SK-N-SH (cell line): Measurements from ENCODE around the gene IKZF1.

Experiments
- EP300 ChIP-seq, 2 experiments: IDR thresholded peaks; 2 replicates each; pipeline versions ENCODE4 v1.4.0 to v1.6.1; 2012; ENCODE audit warnings: borderline replicate concordance in 1 of 2, low read depth in 1 of 2, low read length in 1 of 2
- JUND ChIP-seq: IDR thresholded peaks from 2 replicates; pipeline ENCODE4 v1.4.0; 2012
- MAX ChIP-seq: IDR thresholded peaks from 2 replicates; pipeline ENCODE4 v1.4.0; 2012; ENCODE audit warnings: low read depth
- POLR2AphosphoS5 ChIP-seq: IDR thresholded peaks from 2 replicates; pipeline ENCODE4 v1.6.1; 2012; ENCODE audit warnings: low read depth, low read length
- RAD21 ChIP-seq: IDR thresholded peaks from 2 replicates; pipeline ENCODE4 v1.6.1; 2012; ENCODE audit warnings: mild to moderate bottlenecking, low read length
- TF ChIP-seq, protein P1 (sequence below): fragments of 200-600 bp; sonication (generic); IDR thresholded peaks from 2 replicates; pipeline ENCODE4 v1.6.1; 2017; ENCODE audit warnings: antibody characterized with exemption, mild to moderate bottlenecking, moderate library complexity
- TF ChIP-seq, protein P2 (sequence below): fragments of 150-350 bp; IDR thresholded peaks from 2 replicates; pipeline ENCODE4 v1.6.1; 2016; ENCODE audit warnings: mild to moderate bottlenecking, low read depth, low read length
- TF ChIP-seq, protein P3 (sequence below): IDR thresholded peaks from 2 replicates; pipeline ENCODE4 v1.6.1; 2012; ENCODE audit warnings: mild to moderate bottlenecking, low read depth, low read length, moderate library complexity
- TF ChIP-seq, protein P4 (sequence below): fragments of 150-350 bp; IDR thresholded peaks from 2 replicates; pipeline ENCODE4 v1.6.1; 2017; ENCODE audit warnings: antibody characterized with exemption, low read length, low read depth, borderline replicate concordance

DNA sequence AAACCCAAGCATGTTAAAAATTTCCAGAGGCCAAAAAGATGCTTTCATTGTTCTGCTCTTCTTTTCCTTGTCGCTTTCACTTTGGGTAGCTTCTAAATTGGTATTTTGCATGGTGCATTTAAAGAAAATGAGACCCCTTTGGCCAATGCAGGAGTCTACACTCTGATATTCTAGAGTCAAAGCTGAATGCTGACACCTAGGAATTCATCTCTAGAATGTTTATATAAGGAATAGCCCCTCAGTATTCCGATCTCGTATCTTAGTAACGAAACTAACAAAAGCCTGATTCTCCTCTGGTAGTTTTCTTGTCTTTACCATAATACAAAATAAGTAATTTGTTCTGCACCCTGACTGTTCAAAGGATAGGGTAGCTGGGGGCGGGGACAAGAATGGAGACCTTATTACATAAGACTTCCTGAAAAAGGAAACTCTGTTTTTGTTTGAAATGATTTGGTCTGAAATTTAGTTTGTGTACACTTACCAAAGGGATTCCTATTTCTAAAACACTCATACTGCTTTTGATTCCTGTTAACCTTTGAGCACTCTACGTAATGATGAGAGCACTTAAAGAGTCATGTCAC lies 17.1 kb downstream of the IKZF1 start:
- TF ChIP-seq, protein P1, sequence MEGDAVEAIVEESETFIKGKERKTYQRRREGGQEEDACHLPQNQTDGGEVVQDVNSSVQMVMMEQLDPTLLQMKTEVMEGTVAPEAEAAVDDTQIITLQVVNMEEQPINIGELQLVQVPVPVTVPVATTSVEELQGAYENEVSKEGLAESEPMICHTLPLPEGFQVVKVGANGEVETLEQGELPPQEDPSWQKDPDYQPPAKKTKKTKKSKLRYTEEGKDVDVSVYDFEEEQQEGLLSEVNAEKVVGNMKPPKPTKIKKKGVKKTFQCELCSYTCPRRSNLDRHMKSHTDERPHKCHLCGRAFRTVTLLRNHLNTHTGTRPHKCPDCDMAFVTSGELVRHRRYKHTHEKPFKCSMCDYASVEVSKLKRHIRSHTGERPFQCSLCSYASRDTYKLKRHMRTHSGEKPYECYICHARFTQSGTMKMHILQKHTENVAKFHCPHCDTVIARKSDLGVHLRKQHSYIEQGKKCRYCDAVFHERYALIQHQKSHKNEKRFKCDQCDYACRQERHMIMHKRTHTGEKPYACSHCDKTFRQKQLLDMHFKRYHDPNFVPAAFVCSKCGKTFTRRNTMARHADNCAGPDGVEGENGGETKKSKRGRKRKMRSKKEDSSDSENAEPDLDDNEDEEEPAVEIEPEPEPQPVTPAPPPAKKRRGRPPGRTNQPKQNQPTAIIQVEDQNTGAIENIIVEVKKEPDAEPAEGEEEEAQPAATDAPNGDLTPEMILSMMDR, result no peak
- no peak for TF ChIP-seq RAD21
- TF ChIP-seq, protein P2, sequence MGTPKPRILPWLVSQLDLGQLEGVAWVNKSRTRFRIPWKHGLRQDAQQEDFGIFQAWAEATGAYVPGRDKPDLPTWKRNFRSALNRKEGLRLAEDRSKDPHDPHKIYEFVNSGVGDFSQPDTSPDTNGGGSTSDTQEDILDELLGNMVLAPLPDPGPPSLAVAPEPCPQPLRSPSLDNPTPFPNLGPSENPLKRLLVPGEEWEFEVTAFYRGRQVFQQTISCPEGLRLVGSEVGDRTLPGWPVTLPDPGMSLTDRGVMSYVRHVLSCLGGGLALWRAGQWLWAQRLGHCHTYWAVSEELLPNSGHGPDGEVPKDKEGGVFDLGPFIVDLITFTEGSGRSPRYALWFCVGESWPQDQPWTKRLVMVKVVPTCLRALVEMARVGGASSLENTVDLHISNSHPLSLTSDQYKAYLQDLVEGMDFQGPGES, result no peak
- no peak for TF ChIP-seq EP300 (IDR thresholded peaks at IDR 0.05; ENCODE audit: borderline replicate concordance in 1 of 2, low read depth in 1 of 2, low read length in 1 of 2)
- TF ChIP-seq, protein P3, sequence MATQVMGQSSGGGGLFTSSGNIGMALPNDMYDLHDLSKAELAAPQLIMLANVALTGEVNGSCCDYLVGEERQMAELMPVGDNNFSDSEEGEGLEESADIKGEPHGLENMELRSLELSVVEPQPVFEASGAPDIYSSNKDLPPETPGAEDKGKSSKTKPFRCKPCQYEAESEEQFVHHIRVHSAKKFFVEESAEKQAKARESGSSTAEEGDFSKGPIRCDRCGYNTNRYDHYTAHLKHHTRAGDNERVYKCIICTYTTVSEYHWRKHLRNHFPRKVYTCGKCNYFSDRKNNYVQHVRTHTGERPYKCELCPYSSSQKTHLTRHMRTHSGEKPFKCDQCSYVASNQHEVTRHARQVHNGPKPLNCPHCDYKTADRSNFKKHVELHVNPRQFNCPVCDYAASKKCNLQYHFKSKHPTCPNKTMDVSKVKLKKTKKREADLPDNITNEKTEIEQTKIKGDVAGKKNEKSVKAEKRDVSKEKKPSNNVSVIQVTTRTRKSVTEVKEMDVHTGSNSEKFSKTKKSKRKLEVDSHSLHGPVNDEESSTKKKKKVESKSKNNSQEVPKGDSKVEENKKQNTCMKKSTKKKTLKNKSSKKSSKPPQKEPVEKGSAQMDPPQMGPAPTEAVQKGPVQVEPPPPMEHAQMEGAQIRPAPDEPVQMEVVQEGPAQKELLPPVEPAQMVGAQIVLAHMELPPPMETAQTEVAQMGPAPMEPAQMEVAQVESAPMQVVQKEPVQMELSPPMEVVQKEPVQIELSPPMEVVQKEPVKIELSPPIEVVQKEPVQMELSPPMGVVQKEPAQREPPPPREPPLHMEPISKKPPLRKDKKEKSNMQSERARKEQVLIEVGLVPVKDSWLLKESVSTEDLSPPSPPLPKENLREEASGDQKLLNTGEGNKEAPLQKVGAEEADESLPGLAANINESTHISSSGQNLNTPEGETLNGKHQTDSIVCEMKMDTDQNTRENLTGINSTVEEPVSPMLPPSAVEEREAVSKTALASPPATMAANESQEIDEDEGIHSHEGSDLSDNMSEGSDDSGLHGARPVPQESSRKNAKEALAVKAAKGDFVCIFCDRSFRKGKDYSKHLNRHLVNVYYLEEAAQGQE, result no peak
- no peak for TF ChIP-seq JUND
- TF ChIP-seq MAX, result no peak
- TF ChIP-seq, protein P4, sequence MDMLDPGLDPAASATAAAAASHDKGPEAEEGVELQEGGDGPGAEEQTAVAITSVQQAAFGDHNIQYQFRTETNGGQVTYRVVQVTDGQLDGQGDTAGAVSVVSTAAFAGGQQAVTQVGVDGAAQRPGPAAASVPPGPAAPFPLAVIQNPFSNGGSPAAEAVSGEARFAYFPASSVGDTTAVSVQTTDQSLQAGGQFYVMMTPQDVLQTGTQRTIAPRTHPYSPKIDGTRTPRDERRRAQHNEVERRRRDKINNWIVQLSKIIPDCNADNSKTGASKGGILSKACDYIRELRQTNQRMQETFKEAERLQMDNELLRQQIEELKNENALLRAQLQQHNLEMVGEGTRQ, result no peak
- no peak for TF ChIP-seq POLR2AphosphoS5
